Cardiac septum (tissue), 1 donor: Measurements from ENCODE around the gene GALNT1. TPM values are rescaled to one million over a fixed set of nuclear protein-coding genes. Genes with fewer than 3 reads are reported as not detected.
A peak's percentile ranks its signal among the peaks of the same experiment; 100 is the strongest.

Experiments
- DNase-seq: peaks from one replicate; pipeline ENCODE4 v3.0.0-alpha.2; 2020; ENCODE audit warnings: low spot score
- intact Hi-C: fragments of 100-400 bp; cut with DNase I; formaldehyde crosslinking; loops from one replicate; pipeline ENCODE4 v1.14.0; 2022
- total RNA-seq: library from RNA; stranded (reverse); fragmentation: NEBNext Ultra II Directional; extraction: Animal tissue kit (Norgen Biotek cat#: 25700); gene quantifications from one replicate; pipeline ENCODE4 v1.2.1, GENCODE V29; 2021
- donor health status: DM: no; HTN: no; CAD: no.

The GALNT1 gene
- total RNA-seq, 1 donor from 2014 or later: 46.6 TPM

DNA sequence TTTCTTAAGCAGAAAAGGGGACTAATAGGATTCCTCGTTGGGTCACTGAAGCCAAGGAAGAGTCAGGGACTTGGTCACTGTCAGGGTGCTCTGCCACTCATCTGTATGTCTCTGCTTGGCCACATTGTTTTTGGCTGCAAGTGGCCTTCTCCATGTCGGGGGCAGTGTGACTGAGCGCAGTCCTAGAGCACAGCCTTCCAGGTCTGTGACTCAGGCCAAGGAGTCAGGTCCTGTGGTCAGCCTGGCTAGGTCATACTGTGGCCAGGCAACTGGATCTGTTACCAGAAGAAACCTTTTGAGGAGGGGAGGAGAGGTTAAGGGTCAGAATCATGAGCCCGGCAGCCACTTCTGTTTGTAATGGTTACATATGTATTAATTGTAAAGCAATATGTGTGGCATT is 61.3 kb downstream of the GALNT1 start:
- DNase-seq: no peak
- intact Hi-C loops: no loop called here

DNA sequence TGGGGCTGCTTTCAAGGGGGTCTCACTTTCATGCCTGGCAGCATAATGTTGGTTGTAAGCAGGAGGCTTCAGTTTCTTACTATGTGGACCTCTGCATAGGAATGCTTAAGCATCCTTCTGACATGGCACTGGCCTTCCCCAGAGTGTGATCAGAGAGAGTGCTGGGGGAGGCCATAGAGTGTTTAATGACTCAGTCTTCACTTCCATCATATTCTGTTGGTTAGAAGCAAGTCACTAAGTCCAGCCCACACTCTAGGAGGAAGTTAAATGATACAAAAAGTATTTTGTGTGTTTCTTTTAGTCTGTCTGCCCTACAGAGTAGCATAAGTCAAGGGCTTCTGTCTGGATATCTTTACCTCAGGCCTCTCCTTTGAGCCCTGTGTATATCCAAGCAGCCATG is 64.9 kb downstream of the GALNT1 start:
- intact Hi-C loops: no loop called here

DNA sequence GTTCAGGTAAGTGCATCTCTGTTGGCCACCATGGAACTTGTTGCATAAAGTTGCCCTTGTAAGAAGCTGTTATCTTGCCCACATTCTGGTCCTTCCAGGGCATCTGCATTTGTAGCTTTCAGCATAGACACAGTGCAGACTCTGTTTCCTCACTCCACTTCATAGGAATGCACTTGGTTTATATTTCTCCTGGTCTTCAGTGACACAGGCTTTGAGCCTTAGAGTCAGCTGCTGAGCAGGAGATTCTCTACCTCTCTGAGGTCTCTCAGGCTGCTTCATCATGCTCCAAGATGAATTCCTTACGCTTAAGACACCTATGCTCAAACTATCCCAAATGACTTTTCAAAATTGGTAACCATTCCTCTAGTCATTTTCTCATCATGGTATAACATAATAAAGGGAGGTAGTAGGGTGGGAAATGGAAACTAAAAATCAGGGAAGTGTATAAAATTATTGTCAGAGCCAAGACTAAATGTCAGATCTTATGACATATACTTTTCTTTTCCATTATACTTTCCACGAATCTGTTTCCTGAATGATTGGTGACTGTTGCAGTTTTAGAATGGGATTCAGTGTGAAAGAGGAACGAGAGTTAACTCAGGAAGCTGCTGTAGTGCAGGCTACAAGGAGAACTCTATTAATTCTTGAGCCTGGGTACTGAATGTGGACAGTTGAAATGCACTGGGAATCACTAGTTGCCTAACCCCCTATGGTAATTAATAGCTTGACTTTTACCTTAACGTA is 72.0 kb downstream of the GALNT1 start:
- intact Hi-C loops: no loop called here
- DNase-seq: no peak

More for the DNA sequence above, 64.9 kb downstream of the GALNT1 start:
- no peak for DNase-seq

DNA sequence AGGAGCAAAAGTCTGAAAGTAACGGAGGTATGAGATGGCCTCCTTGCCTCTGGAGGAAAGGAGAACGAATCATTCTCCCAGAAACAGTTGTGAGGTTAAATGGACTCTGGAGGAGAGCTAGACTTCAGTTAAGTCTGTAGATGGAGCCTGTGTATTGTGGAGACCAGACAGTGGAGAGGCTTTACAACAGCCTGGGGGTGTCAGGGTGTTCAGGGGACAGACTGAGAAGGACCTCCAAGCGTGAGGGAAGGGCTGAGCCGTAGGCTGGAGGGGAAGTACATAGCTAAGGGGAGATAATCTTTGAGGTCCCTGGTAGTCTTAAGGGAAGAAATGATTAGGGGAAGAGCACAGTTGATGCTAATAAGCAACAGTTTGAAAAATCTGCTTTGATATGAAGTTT is 76.6 kb downstream of the GALNT1 start:
- intact Hi-C loops: no loop called here
- no peak for DNase-seq

DNA sequence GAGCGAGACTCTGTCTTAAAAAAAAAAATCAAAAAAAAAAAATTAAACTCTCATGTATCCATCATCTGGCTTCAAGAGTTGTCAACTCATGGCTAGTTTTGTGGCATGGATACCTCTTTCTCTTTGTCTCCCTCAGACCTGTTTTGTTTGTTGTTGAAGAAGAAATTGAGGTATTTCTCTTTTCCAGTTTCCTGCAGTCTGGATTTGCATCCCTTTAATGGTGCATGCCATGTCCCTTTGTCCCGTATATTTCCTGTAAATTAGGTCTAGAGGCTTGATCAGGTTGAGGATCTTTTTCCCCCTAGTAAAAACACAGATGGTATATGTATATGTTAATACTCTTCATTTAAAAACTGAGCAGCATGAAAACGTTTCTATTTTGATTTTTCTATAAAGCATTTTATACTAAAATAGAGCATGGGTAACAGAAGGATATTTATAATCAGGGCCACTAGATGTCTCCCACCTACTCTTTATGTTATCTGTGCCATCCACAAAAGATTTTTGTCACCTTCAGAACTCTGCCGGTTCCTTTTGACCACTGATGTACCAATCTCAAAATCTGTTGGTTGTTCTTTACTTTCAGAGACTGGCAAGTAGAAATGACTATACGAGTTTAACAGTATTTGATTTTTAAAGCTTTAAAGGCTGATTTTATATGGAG is 80.1 kb downstream of the GALNT1 start:
- DNase-seq: no peak
- intact Hi-C loops: no loop called here

DNA sequence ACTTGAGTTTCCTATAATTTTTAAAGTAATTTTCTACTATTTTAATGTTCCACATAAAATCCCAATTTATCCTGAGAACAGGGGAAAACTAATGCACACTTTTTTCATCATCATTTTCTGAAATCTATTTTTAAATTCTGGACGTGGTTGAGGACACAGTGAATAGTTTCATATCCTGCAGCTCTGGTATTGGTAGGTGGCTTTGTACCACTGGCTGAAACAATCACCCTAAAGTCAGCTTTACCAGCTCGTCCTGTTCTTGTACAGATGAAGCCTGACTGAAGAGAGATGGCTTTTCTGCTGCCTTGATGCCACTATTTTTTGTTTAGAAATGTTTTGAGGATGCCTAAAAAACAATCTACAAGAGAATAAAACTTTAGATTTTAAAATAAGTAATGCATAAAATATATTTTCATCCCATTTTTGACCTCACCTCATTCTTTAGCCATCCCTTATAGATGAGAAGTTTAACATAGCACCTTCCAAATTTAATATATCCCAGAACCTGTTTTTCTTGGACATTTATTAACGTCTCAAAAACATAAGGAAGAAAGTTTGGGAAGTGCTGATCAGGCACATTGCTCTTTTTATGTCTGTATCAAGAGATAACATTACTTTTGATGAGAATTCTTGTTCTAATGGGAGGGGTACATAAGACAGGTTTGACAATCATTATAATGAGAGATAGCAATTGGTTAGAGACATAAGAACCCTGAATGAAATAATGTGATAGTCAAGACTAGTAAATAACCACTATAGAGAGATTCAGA is 80.9 kb downstream of the GALNT1 start:
- intact Hi-C loops: no loop called here

DNA sequence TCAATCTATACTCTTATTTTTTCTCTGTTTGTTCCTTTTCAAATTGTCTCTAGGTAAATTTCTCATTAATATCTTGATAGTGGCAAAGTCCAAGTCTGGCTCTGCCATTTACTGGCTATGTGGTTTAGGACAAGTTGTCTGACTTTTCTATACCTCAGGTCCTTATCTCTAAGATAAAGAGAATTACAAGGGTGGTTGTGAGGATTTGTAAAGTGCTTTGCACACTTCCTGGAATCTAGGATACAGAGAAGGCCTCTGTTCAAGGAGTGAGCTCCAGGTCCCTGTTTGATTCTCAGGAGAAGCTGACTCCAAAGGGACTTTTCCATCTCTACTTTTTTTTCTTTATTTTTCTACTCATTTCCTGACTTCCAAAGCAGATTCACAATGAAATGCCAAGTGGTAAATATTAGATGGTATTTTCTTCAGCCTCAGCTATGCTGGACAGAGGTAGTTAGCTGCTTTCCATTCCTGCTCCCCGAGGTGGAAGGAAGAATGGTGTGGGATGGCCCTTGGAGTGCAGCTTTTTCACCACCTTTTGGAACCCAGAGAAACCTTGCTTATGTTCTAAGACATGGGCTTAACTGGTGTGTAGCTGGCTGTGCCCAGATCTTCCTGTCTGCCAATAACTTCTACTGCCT is 90.5 kb downstream of the GALNT1 start:
- DNase-seq: no peak
- intact Hi-C loops: no loop called here

More for the DNA sequence above, 80.9 kb downstream of the GALNT1 start:
- DNase-seq: no peak

DNA sequence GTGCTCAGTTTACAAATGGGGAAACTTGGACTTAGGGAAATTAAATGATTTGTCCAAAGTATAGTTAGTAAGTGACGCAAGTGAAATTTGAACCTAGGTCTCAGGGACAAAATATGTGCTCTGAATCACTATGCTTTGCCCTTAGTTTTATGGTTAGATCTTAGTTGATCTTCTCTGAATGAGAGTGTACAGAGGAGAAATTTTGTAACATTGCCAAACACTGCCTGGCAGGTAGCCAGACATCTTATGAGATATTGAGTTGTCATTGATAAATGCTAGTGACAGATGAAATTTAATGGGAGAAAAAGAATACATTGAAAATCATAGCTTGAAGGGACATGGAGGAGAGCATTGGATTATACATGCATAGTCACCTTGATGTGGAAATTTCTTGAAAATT is 91.4 kb downstream of the GALNT1 start:
- no peak for DNase-seq
- intact Hi-C loops: no loop called here

DNA sequence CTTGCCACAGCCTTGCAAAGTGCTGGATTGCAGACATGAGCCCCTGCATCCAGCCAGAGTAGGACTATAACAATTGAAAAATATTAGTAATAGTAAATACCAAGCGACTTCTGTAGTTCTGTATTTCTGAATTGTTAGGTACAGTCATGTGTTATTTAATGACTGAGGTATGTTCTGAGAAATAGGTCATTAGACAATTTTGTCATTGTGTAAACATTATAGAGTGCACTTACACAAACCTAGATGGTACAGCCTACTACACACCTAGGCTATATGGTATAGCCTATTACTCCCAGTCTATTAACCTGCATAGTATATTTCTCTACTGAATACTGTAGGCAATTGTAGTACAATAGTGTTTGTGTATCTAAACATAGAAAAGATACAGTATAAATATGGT is 92.1 kb downstream of the GALNT1 start:
- intact Hi-C loops: no loop called here

DNA sequence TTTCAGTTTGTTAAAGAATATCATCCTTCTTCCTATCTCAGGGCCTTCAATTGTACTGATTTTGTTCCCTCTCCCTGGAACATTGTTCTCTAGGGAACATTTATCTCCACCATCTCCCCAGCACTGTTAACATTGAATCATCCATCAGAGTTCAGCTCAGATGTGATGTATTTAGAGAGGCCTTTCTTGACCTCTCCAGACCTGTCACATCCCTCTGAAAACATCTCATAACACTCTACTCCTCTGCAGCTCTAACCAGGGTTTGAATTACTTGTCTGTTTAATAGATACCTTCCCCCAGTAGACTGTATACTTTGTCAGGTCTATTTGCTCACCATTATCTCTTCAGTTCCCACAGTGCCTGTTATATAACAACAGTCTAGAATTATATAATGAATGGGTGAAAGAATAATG is 98.6 kb downstream of the GALNT1 start:
- no peak for DNase-seq
- intact Hi-C loops: no loop called here

More for the DNA sequence above, 92.1 kb downstream of the GALNT1 start:
- DNase-seq: no peak

DNA sequence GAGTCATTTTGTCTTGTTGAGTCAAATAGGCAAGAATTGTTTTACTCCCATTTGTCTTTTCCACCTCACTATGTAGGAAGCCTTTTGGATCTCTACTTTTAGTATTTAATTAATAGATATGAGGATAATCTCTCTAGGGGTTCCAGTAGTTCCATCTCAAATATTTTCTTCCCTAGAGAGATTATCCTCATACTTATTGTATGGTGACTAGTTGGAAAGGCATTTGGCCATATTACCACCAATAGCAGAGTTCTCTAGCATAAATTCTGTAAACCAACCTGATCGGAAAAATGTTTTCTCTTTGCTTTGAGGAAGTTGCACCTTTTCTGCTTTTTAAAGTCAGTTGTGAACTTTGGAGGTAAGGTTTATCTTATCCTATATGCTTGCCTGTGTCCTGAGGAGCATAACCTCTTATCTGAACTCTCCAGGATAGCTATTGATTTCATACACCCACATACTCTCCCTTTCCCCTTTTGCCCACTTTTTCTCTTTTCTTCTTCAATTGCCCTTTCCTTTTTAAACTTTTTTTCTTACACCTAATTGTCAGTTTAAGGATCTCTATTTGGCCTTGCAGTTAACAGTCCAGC is 100.8 kb downstream of the GALNT1 start:
- no peak for DNase-seq
- intact Hi-C loops: no loop called here

DNA sequence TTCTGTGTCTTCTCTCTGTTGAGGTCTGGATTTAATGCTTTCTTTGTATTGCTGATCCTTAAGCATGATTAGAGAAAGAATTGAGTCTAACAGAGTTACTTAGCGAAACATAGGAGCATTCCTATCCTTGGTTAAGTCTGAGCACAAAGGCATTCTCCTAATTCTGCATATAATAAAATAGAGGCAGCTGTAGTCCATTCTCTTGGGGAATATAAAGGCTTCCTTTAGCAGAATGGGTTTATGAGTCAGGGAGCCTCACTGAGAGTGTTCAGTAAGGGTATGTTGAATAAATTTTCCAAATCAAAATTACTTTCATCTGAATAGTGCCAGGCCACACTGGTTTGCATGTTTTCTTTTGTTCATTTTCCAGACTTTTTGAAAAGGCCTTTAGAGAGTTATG is 101.5 kb downstream of the GALNT1 start:
- intact Hi-C loops: no loop called here
- DNase-seq: no peak

DNA sequence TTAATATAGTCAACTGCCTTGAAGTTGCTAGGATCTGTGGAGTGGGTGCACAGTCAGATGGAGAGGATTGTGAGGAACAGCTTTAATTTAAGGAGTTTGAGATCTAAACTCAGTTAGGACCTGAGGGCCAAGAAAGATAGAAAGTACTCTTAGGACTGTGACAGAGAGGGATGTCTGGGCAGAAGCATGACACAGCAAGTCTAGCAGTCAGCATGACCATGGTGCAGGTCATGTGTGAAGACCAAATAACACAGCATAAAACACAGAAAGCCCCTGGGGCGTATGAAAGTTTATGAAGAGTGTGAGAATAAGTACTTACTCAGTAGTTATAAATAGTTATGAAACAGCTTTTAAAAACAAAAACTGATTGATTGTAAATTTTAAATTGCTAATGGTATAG is 107.2 kb downstream of the GALNT1 start:
- DNase-seq: no peak
- intact Hi-C loops: no loop called here

DNA sequence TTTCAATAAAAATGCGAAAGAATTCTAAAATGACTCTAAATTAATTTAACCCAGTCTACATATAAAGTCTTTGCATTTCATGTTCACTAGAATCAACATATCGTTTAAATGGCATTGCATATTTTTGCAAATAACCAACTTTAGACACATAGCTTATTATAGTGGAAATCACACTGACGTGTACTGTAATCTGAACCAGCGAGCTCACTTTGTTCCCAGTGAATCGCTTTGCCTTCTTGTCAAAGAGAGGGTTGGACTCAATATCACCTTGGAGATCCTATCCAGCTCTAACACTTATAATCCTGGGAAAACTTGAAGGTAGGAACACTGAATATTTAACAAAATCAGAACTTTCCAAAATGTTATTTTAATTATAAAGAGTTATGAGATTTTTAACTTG is 108.2 kb downstream of the GALNT1 start:
- DNase-seq: no peak
- intact Hi-C loops: no loop called here

DNA sequence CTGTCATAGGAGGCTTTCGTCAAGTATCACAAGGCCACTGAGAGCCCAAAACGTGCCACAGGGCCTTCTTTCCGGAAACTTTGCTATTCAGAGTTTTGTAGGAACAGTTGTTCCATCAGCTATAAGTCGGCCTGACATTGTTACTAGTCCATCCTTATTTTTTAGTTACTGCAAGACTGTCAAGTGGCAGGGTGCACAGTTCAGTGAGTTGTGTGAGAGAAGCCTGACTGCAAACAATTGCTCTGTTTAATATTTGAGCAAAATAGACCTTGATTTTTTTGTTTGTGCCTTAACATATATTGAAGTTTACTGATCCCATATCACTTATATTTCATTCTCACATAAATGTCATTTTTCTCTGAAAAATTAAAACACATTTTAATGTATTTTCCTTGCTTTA is 110.1 kb downstream of the GALNT1 start:
- intact Hi-C loops: no loop called here
- no peak for DNase-seq

DNA sequence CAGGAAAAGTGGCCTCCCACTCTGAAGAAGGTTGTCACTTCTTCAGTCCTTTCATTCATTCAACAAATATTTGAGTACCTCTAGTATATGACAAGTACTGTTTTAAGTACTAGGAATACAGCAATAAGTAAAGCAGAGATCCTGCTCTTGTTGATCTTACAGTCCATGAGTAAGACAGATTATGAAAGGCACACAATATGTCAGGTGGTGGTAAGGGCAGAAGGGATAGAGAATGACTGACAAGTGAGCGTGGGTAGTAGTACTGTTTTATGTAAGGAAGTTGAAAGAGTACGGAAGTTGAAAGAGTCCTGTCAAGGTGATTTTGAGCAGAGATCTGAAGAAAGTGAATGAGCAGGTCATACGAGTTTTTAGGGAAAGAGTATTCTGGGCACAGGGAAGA is 111.3 kb downstream of the GALNT1 start:
- DNase-seq: no peak
- intact Hi-C loops: no loop called here

DNA sequence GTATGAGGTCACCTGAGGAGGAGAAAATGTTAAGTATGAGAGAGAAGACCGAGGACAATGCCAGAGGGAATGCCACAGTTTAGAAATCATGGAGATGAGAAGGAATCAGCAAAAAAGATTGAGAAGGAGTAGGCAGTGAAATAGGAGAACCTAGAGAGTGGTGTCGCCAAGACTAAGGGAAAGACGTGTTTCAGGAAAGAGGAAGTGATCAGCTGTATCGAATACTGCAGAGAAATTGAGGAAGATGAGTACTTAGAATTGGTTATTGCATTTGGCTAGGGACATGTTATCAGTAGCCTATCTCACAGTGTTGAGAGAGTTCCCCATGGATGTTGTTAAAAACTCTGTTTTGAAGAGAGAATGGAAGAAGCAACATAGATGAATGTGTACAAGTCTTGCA is 112.3 kb downstream of the GALNT1 start:
- intact Hi-C loops: no loop called here
- DNase-seq: no peak

DNA sequence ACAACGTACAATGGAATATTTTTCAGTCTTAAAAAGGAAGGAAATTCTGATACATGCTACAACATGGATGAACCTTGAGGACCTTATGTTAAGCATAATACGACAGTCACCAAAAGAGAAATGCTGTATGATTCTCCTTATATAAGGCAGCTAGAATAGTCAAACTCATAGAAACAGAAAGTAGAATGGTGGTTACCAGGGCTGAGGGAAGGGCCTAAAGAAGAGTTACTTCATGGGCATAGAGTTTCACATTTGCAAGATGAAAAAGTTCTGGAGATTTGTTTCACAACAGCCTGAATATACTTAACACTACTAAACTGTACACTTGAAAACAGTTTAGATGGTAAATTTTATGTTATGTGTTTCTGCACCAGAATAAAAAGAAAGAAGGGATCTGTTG is 113.3 kb downstream of the GALNT1 start:
- no peak for DNase-seq
- intact Hi-C loops: no loop called here

DNA sequence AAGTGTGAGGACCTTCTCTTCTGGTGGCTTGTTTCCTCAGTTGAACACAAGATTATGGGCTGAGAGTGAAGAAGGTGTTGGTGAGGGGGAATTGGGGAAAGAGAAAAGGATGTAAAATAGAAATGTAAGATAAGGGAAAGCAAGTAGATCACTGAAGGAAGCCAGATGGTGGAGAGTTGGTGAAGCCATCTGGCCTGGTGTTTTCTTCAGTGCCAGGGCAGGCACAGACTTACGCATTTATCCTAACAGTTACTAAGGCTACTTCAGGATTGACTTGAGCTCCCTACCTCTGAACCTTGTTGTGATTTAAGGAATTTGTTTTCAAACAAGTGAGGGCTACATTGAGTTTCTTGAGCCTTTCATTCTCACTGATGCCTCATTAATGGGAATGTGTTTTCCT is 113.8 kb downstream of the GALNT1 start:
- no peak for DNase-seq
- intact Hi-C loops: no loop called here

DNA sequence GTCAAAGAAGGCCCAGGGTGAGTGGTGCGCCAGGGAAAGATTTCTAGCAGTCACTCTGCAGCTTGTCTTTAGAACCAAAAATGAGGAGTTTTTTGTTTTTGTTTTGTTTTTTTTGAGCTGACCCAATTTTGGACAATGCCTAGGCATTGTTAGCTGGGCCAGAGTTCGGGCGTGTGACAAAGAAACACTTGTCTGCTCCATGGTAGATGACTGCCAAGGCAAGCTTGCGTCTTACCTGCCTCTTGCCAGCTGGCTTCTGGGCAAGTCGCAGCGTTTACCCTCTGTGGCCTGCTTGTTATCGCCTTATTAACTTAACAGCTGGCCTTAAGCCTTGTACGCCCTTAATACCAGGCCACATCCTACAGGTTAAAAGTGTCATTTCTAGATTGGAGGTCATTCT is 114.3 kb downstream of the GALNT1 start:
- intact Hi-C loops: no loop called here
- DNase-seq: peak; percentile 79
